ENCODE measurements around the gene PDE7B. TPM values are rescaled to one million over a fixed set of nuclear protein-coding genes. Genes with fewer than 3 reads are reported as not detected.
A peak's percentile ranks its signal among the peaks of the same experiment; 100 is the strongest.

Gene PDE7B
- total RNA-seq, 3 donors from 2014 or later (not counting 1 experiment from before 2014, with no cell fraction given): 0.14 to 0.18 TPM; not detected in 1

- H3K36me3 ChIP-seq (ENCODE audit: control insufficient read depth, insufficient read depth, low read length): no peaks in the 10 kb centered on the region
- no peak for ATAC-seq
- peak overlapping the region in 1 of 2 donors; percentile 37 for H3K27ac Mint-ChIP-seq
- no peaks in the 10 kb centered on the region for H3K36me3 Mint-ChIP-seq
- H3K27me3 Mint-ChIP-seq (ENCODE audit: low read depth in 2 of 2): no peaks in the 10 kb centered on the region
- H3K9me3 ChIP-seq (ENCODE audit: control insufficient read depth, insufficient read depth, low read length): no peaks in the 10 kb centered on the region
- DNase-seq: no peak
- peak overlapping the region; percentile 6 for H3K4me3 Mint-ChIP-seq
- H3K27me3 ChIP-seq (ENCODE audit: control insufficient read depth, insufficient read depth, low read length): no peaks in the 10 kb centered on the region
- H3K27ac ChIP-seq (ENCODE audit: low read length): no peak overlapping the region
- no peak for TF ChIP-seq CTCF (IDR thresholded peaks at IDR 0.05)
- intact Hi-C loops (cut with micrococcal nuclease): no loop called here
- no peak overlapping the region for H3K4me3 ChIP-seq (ENCODE audit: low read length)
- peaks cover 16% of the 10 kb centered on the region for H3K4me1 ChIP-seq (ENCODE audit: control insufficient read depth, insufficient read depth, low read length)
- H3K4me1 Mint-ChIP-seq: peaks cover 47% of the 10 kb centered on the region in 2 donors
- no peaks in the 10 kb centered on the region for H3K9me3 Mint-ChIP-seq
- 92% methylated on average over 6 of the region's 6 CpGs for WGBS (ENCODE audit: insufficient coverage)
Observed at GRCh38 chr6:135877666-135878065, 26.2 kb downstream of the PDE7B start.

GRCh38 chr6:135880066-135880972, 28.8 kb downstream of the PDE7B start:
- no peak for TF ChIP-seq CTCF (IDR thresholded peaks at IDR 0.05)
- H3K4me3 ChIP-seq (ENCODE audit: low read length): peak overlapping the region; percentile 16
- no peaks in the 10 kb centered on the region for H3K27me3 ChIP-seq (ENCODE audit: control insufficient read depth, insufficient read depth, low read length)
- peak; percentile 88 to 91 (median 89) for ATAC-seq
- no peaks in the 10 kb centered on the region for H3K36me3 ChIP-seq (ENCODE audit: control insufficient read depth, insufficient read depth, low read length)
- H3K9me3 ChIP-seq (ENCODE audit: control insufficient read depth, insufficient read depth, low read length): no peaks in the 10 kb centered on the region
- DNase-seq: peak; percentile 35 to 84
- peaks cover 16% of the 10 kb centered on the region for H3K4me1 ChIP-seq (ENCODE audit: control insufficient read depth, insufficient read depth, low read length)
- no peaks in the 10 kb centered on the region for H3K9me3 Mint-ChIP-seq
- no peaks in the 10 kb centered on the region for H3K27me3 Mint-ChIP-seq (ENCODE audit: low read depth in 2 of 2)
- H3K27ac ChIP-seq (ENCODE audit: low read length): peak overlapping the region; percentile 87
- no peaks in the 10 kb centered on the region for H3K36me3 Mint-ChIP-seq
- H3K27ac Mint-ChIP-seq: peak overlapping the region; percentile 93 to 96
- peaks cover 47% of the 10 kb centered on the region in 2 donors for H3K4me1 Mint-ChIP-seq
- 0% methylated on average over 3 of the region's 7 CpGs for WGBS (ENCODE audit: insufficient coverage)
- peak overlapping the region; percentile 82 for H3K4me3 Mint-ChIP-seq
- intact Hi-C loops (cut with micrococcal nuclease): no loop called here

GRCh38 chr6:135883045-135883444, 31.5 kb downstream of the PDE7B start:
- intact Hi-C loops (cut with micrococcal nuclease): no loop called here
- no peaks in the 10 kb centered on the region for H3K36me3 Mint-ChIP-seq
- Histone ChIP-seq H3K4me3 (ENCODE audit: low read length) (no peak overlapping the region), H3K27ac (ENCODE audit: low read length) (no peak overlapping the region), H3K36me3 (ENCODE audit: control insufficient read depth, insufficient read depth, low read length) (no peaks in the 10 kb centered on the region), H3K9me3 (ENCODE audit: control insufficient read depth, insufficient read depth, low read length) (no peaks in the 10 kb centered on the region), H3K4me1 (ENCODE audit: control insufficient read depth, insufficient read depth, low read length) (peaks cover 6% of the 10 kb centered on the region), H3K27me3 (ENCODE audit: control insufficient read depth, insufficient read depth, low read length) (no peaks in the 10 kb centered on the region)
- WGBS (ENCODE audit: insufficient coverage): 100% methylated on average over 1 of the region's 2 CpGs
- H3K27me3 Mint-ChIP-seq (ENCODE audit: low read depth in 2 of 2): no peaks in the 10 kb centered on the region
- H3K9me3 Mint-ChIP-seq: no peaks in the 10 kb centered on the region
- DNase-seq (no peak), ATAC-seq (no peak)
- peaks cover 25 to 29% of the 10 kb centered on the region in 2 donors for H3K4me1 Mint-ChIP-seq
- no peak overlapping the region for H3K4me3 Mint-ChIP-seq
- H3K27ac Mint-ChIP-seq: peak overlapping the region; percentile 93 to 96
- TF ChIP-seq CTCF (IDR thresholded peaks at IDR 0.05): no peak

All from natural killer cell (primary cell).